ENCODE results near the gene RBM26.

RBM26 gene

GRCh38 chr13:79404985-79405384, 1.1 kb downstream of the RBM26 start:
- H3K27me3 ChIP-seq (ENCODE audit: control insufficient read depth, insufficient read depth, low read length), result no peaks in the 10 kb centered on the region
- H3K4me1 ChIP-seq, result peaks cover 3% of the 10 kb centered on the region

GRCh38 chr13:79404361-79404760, 1.7 kb downstream of the RBM26 start:
- Histone ChIP-seq H3K27ac (no peak overlapping the region), H3K9ac (no peak overlapping the region), H3K4me2 (ENCODE audit: low read length) (peak overlapping the region; percentile 90), H3K4me3 (ENCODE audit: low read depth, low read length) (peak overlapping the region; percentile 97), H3K36me3 (ENCODE audit: control insufficient read depth, insufficient read depth, low read length) (no peaks in the 10 kb centered on the region), H2AFZ (no peak overlapping the region), H3K79me2 (peaks cover 12% of the 10 kb centered on the region), H3K9me3 (ENCODE audit: control insufficient read depth, low read length) (no peaks in the 10 kb centered on the region), H3K27me3 (ENCODE audit: control insufficient read depth, insufficient read depth, low read length) (no peaks in the 10 kb centered on the region), H3K4me1 (peaks cover 3% of the 10 kb centered on the region)
- TF ChIP-seq, protein P1, sequence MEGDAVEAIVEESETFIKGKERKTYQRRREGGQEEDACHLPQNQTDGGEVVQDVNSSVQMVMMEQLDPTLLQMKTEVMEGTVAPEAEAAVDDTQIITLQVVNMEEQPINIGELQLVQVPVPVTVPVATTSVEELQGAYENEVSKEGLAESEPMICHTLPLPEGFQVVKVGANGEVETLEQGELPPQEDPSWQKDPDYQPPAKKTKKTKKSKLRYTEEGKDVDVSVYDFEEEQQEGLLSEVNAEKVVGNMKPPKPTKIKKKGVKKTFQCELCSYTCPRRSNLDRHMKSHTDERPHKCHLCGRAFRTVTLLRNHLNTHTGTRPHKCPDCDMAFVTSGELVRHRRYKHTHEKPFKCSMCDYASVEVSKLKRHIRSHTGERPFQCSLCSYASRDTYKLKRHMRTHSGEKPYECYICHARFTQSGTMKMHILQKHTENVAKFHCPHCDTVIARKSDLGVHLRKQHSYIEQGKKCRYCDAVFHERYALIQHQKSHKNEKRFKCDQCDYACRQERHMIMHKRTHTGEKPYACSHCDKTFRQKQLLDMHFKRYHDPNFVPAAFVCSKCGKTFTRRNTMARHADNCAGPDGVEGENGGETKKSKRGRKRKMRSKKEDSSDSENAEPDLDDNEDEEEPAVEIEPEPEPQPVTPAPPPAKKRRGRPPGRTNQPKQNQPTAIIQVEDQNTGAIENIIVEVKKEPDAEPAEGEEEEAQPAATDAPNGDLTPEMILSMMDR (IDR thresholded peaks at IDR 0.05), result no peak

More at GRCh38 chr13:79404985-79405384, 1.1 kb downstream of the RBM26 start:
- peak overlapping the region; percentile 90 for H3K4me2 ChIP-seq (ENCODE audit: low read length)
- H3K27ac ChIP-seq, result no peak overlapping the region
- peak overlapping the region; percentile 97 for H3K4me3 ChIP-seq (ENCODE audit: low read depth, low read length)
- TF ChIP-seq, protein P1 (IDR thresholded peaks at IDR 0.05), result no peak
- H3K9ac ChIP-seq, result no peak overlapping the region
- H2AFZ ChIP-seq, result peak overlapping the region; percentile 96
- H3K79me2 ChIP-seq, result peaks cover 12% of the 10 kb centered on the region
- no peaks in the 10 kb centered on the region for H3K9me3 ChIP-seq (ENCODE audit: control insufficient read depth, low read length)
- H3K36me3 ChIP-seq (ENCODE audit: control insufficient read depth, insufficient read depth, low read length), result no peaks in the 10 kb centered on the region

DNA sequence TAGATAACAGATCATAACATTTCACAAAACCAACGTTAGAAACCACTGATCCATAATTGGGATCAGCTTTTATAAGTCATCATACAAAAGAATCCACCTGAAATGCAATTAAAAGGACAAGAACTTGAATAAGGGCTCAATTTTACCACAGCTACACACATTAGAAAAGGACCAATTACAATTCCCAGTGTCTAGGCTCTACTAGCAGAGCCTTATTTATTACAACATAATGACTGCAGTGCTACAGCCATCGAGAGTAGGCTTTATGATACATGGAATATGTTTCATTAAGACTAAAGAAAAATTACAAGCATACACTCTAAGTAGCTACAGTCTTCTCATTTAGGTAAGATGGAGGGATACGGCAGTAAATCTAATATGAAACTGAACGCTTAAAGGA, 2.9 kb downstream of the RBM26 start:
- no peak overlapping the region for H3K27ac ChIP-seq
- peaks cover 3% of the 10 kb centered on the region for H3K4me1 ChIP-seq
- no peaks in the 10 kb centered on the region for H3K9me3 ChIP-seq (ENCODE audit: control insufficient read depth, low read length)
- no peaks in the 10 kb centered on the region for H3K36me3 ChIP-seq (ENCODE audit: control insufficient read depth, insufficient read depth, low read length)
- no peak overlapping the region for H3K4me3 ChIP-seq (ENCODE audit: low read depth, low read length)
- H3K4me2 ChIP-seq (ENCODE audit: low read length), result peak overlapping the region; percentile 17
- H2AFZ ChIP-seq, result no peak overlapping the region
- TF ChIP-seq, protein P1 (IDR thresholded peaks at IDR 0.05), result no peak
- H3K9ac ChIP-seq, result no peak overlapping the region
- no peaks in the 10 kb centered on the region for H3K27me3 ChIP-seq (ENCODE audit: control insufficient read depth, insufficient read depth, low read length)
- peaks cover 12% of the 10 kb centered on the region for H3K79me2 ChIP-seq

DNA sequence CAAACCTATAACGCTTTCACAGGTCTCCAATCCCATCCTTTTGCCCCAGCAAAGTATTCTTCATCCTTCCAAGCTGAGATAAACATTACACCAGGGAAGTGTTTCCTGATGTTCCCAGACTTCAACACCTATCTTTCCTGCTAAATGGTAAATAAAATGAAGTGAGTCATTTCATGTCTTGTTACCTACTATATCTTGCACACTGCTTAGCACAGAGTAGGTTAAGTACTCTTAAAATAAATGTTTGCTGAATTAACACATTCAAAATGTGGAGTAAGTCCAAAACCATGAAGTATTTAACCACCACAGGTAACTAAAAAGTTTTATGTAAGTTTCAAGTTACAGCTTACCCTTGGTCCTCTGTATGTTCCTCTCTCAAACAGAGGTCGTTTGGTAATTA, 3.4 kb downstream of the RBM26 start:
- TF ChIP-seq, protein P1 (IDR thresholded peaks at IDR 0.05), result no peak
- peaks cover 12% of the 10 kb centered on the region for H3K79me2 ChIP-seq
- H3K4me3 ChIP-seq (ENCODE audit: low read depth, low read length), result no peak overlapping the region
- peaks cover 3% of the 10 kb centered on the region for H3K4me1 ChIP-seq
- no peaks in the 10 kb centered on the region for H3K36me3 ChIP-seq (ENCODE audit: control insufficient read depth, insufficient read depth, low read length)
- H3K27me3 ChIP-seq (ENCODE audit: control insufficient read depth, insufficient read depth, low read length), result no peaks in the 10 kb centered on the region
- H2AFZ ChIP-seq, result no peak overlapping the region
- H3K4me2 ChIP-seq (ENCODE audit: low read length), result peak overlapping the region; percentile 26
- H3K9ac ChIP-seq, result no peak overlapping the region
- no peak overlapping the region for H3K27ac ChIP-seq
- no peaks in the 10 kb centered on the region for H3K9me3 ChIP-seq (ENCODE audit: control insufficient read depth, low read length)

- H3K36me3 ChIP-seq (ENCODE audit: control insufficient read depth, insufficient read depth, low read length), result no peaks in the 10 kb centered on the region
- H3K4me3 ChIP-seq (ENCODE audit: low read depth, low read length), result no peak overlapping the region
- TF ChIP-seq, protein P1 (IDR thresholded peaks at IDR 0.05), result no peak
- peaks cover 13% of the 10 kb centered on the region for H3K79me2 ChIP-seq
- H3K27me3 ChIP-seq (ENCODE audit: control insufficient read depth, insufficient read depth, low read length), result no peaks in the 10 kb centered on the region
- H3K4me1 ChIP-seq, result peaks cover 3% of the 10 kb centered on the region
- peak overlapping the region; percentile 26 for H3K4me2 ChIP-seq (ENCODE audit: low read length)
- no peaks in the 10 kb centered on the region for H3K9me3 ChIP-seq (ENCODE audit: control insufficient read depth, low read length)
- H3K9ac ChIP-seq, result no peak overlapping the region
- H3K27ac ChIP-seq, result no peak overlapping the region
- H2AFZ ChIP-seq, result no peak overlapping the region
These were observed 3.9 kb downstream of the RBM26 start for GRCh38 chr13:79402074-79402635.
